ENCODE results near the gene RFX2.

- no peak for TF ChIP-seq POLR2A (IDR thresholded peaks at IDR 0.05; ENCODE audit: low read depth)
- TF ChIP-seq EP300 (IDR thresholded peaks at IDR 0.05), result no peak
- TF ChIP-seq CTCF (IDR thresholded peaks at IDR 0.05), result no peak
These were observed 27.8 kb upstream of the RFX2 start for GRCh38 chr19:6138066-6138465.
